ENCODE measurements around the gene UBTD2. TPM values are rescaled to one million over a fixed set of nuclear protein-coding genes. Genes with fewer than 3 reads are reported as not detected.

UBTD2 gene
- polyA plus RNA-seq, 1 donor from 2014 or later = 89.9 TPM

- TF ChIP-seq TAF1 (IDR thresholded peaks at IDR 0.05; ENCODE audit: low read depth) (no peak), RAD21 (conservative IDR thresholded peaks at IDR 0.05) (no peak), CTCF (IDR thresholded peaks at IDR 0.05; ENCODE audit: poor library complexity, severe bottlenecking) (no peak), SMC3 (conservative IDR thresholded peaks at IDR 0.05; ENCODE audit: poor library complexity) (no peak)
- Histone ChIP-seq H3K9me3 (ENCODE audit: low read length) (no peaks in the 10 kb centered on the region), H3K36me3 (ENCODE audit: insufficient read depth, low read length) (no peaks in the 10 kb centered on the region), H3K9me2 (ENCODE audit: insufficient read depth, low read length) (no peaks in the 10 kb centered on the region), H2AFZ (ENCODE audit: low read depth, low read length) (no peak overlapping the region), H4K20me1 (ENCODE audit: insufficient read depth) (no peaks in the 10 kb centered on the region), H3K79me2 (replicated peaks; ENCODE audit: insufficient read depth, low read length) (peaks cover 90% of the 10 kb centered on the region), H3K4me2 (ENCODE audit: low read length) (no peak overlapping the region), H3F3A (ENCODE audit: insufficient read depth, low read length, poor library complexity, severe bottlenecking) (no peaks in the 10 kb centered on the region), H3K27ac (ENCODE audit: low read length) (no peak overlapping the region), H3K9ac (ENCODE audit: low read length) (no peak overlapping the region), H3K27me3 (ENCODE audit: insufficient read depth, low read depth, low read length) (no peaks in the 10 kb centered on the region), H3K4me3 (ENCODE audit: low read length) (no peak overlapping the region)
These were observed 16.9 kb downstream of the UBTD2 start for GRCh38 chr5:172266676-172267092.

GRCh38 chr5:172266071-172266675 is 17.4 kb downstream of the UBTD2 start:
- no peaks in the 10 kb centered on the region for H3K36me3 ChIP-seq (ENCODE audit: insufficient read depth, low read length)
- no peak overlapping the region for H2AFZ ChIP-seq (ENCODE audit: low read depth, low read length)
- no peaks in the 10 kb centered on the region for H3K27me3 ChIP-seq (ENCODE audit: insufficient read depth, low read depth, low read length)
- H3F3A ChIP-seq (ENCODE audit: insufficient read depth, low read length, poor library complexity, severe bottlenecking) = no peaks in the 10 kb centered on the region
- TF ChIP-seq MXI1 (conservative IDR thresholded peaks at IDR 0.05; ENCODE audit: poor library complexity, severe bottlenecking) = no peak
- no peak for TF ChIP-seq REST (IDR thresholded peaks at IDR 0.05; ENCODE audit: borderline replicate concordance)
- TF ChIP-seq EZH2 (IDR thresholded peaks at IDR 0.05; ENCODE audit: borderline replicate concordance, insufficient read depth, low read length, poor library complexity, severe bottlenecking) = no peak
- TF ChIP-seq CTCF (IDR thresholded peaks at IDR 0.05; ENCODE audit: poor library complexity, severe bottlenecking) = no peak
- no peak for TF ChIP-seq TAF1 (IDR thresholded peaks at IDR 0.05; ENCODE audit: low read depth)
- TF ChIP-seq POLR2AphosphoS5 (IDR thresholded peaks at IDR 0.05) = no peak
- no peak for TF ChIP-seq EP300 (conservative IDR thresholded peaks at IDR 0.05; ENCODE audit: poor library complexity, severe bottlenecking)
- no peak for TF ChIP-seq RAD21 (conservative IDR thresholded peaks at IDR 0.05)
- TF ChIP-seq SMC3 (conservative IDR thresholded peaks at IDR 0.05; ENCODE audit: poor library complexity) = no peak
- no peak overlapping the region for H3K4me2 ChIP-seq (ENCODE audit: low read length)
- H3K9me3 ChIP-seq (ENCODE audit: low read length) = no peaks in the 10 kb centered on the region
- H3K9me2 ChIP-seq (ENCODE audit: insufficient read depth, low read length) = no peaks in the 10 kb centered on the region
- H3K9ac ChIP-seq (ENCODE audit: low read length) = no peak overlapping the region
- no peaks in the 10 kb centered on the region for H4K20me1 ChIP-seq (ENCODE audit: insufficient read depth)
- H3K4me3 ChIP-seq (ENCODE audit: low read length) = no peak overlapping the region
- H3K79me2 ChIP-seq (replicated peaks; ENCODE audit: insufficient read depth, low read length) = peaks cover 90% of the 10 kb centered on the region
- H3K27ac ChIP-seq (ENCODE audit: low read length) = no peak overlapping the region
